Measurements from ENCODE around the gene CELA2B.

GRCh38 chr1:15492596-15492995, 16.7 kb downstream of the CELA2B start:
- TF ChIP-seq CTCF (IDR thresholded peaks at IDR 0.05 in 4 of 5, conservative IDR thresholded peaks at IDR 0.05 in 1 of 5) (no peak), POLR2A (IDR thresholded peaks at IDR 0.05) (no peak)

Measured in gastrocnemius medialis (tissue), 4 donors.